HEK293T (cell line): Measurements from ENCODE around the gene EPHB4.

Experiments used
- ARNT ChIP-seq: fragments of 450-650 bp; IDR thresholded peaks from 2 replicates; pipeline ENCODE4 v1.6.1; 2017; ENCODE audit warnings: mild to moderate bottlenecking
- BHLHE40 ChIP-seq: fragments of 450-650 bp; IDR thresholded peaks from 2 replicates; pipeline ENCODE4 v1.6.1; 2016; ENCODE audit warnings: mild to moderate bottlenecking, moderate library complexity, borderline replicate concordance
- CTBP1 ChIP-seq: fragments of 450-650 bp; IDR thresholded peaks from 2 replicates; pipeline ENCODE4 v1.6.1; 2016; ENCODE audit warnings: borderline replicate concordance
- FOXA1 ChIP-seq: fragments of 450-650 bp; IDR thresholded peaks from 2 replicates; pipeline ENCODE4 v1.6.1; 2016; ENCODE audit warnings: mild to moderate bottlenecking
- FOXK2 ChIP-seq: fragments of 450-650 bp; IDR thresholded peaks from 2 replicates; pipeline ENCODE4 v1.6.1; 2016; ENCODE audit warnings: mild to moderate bottlenecking
- FOXM1 ChIP-seq: fragments of 450-650 bp; IDR thresholded peaks from 2 replicates; pipeline ENCODE4 v1.6.1; 2017; ENCODE audit warnings: mild to moderate bottlenecking, borderline replicate concordance
- HDGF ChIP-seq: fragments of 450-650 bp; IDR thresholded peaks from 2 replicates; pipeline ENCODE4 v1.6.1; 2017; ENCODE audit warnings: antibody characterized with exemption, borderline replicate concordance
- LEF1 ChIP-seq: fragments of 450-650 bp; IDR thresholded peaks from 2 replicates; pipeline ENCODE4 v1.6.1; 2017; ENCODE audit warnings: mild to moderate bottlenecking, borderline replicate concordance
- NFRKB ChIP-seq: fragments of 450-650 bp; IDR thresholded peaks from 2 replicates; pipeline ENCODE4 v1.6.1; 2016; ENCODE audit warnings: mild to moderate bottlenecking, moderate library complexity
- SP1 ChIP-seq: fragments of 450-650 bp; IDR thresholded peaks from 2 replicates; pipeline ENCODE4 v1.6.1; 2017
- SUZ12 ChIP-seq: fragments of 450-650 bp; IDR thresholded peaks from 2 replicates; pipeline ENCODE4 v1.6.1; 2016; ENCODE audit warnings: mild to moderate bottlenecking
- TARDBP ChIP-seq: fragments of 450-650 bp; IDR thresholded peaks from 2 replicates; pipeline ENCODE4 v1.6.1; 2016
- ZNF384 ChIP-seq: fragments of 450-650 bp; IDR thresholded peaks from 2 replicates; pipeline ENCODE4 v1.6.1; 2016

DNA sequence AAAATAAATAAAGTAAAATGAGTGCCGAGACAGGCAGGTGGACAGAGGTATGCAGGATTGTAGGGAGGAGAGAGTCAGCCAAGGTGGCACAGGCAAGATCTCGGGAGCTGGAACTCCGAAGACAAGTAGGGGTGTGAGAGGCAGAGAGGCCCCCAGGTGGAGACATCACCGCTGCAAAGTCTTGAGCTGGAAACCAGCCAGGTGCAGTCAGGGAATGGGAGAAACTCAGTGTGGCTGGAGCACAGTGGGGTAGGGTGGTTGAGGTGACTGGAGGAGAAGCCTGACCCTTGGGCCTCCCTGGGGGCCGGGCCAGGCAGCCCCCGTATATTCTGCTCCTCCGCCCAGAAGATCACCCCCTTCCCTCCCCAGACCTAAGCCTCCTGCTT lies 4.2 kb downstream of the EPHB4 start:
- TF ChIP-seq BHLHE40 (no peak), FOXK2 (no peak), ZNF384 (no peak), NFRKB (no peak), TARDBP (no peak), FOXM1 (no peak), SP1 (no peak), SUZ12 (no peak), LEF1 (no peak), HDGF (no peak), FOXA1 (no peak), CTBP1 (no peak), ARNT (no peak)
